KMS-11 (cell line): ENCODE measurements around the gene PLIN4.

Experiments
- H2AFZ ChIP-seq: fragments of 200-600 bp; sonication (generic); 2 replicates; pipeline ENCODE4 v1.6.1; 2016; ENCODE audit warnings: antibody characterized with exemption, mixed run types, low read depth
- H3K27ac ChIP-seq: fragments of 200-600 bp; sonication (generic); 2 replicates; pipeline ENCODE4 v1.6.1; 2016; ENCODE audit warnings: mild to moderate bottlenecking, mixed run types
- H3K27me3 ChIP-seq: fragments of 200-600 bp; sonication (generic); 2 replicates; pipeline ENCODE4 v1.6.1; 2017; ENCODE audit warnings: mild to moderate bottlenecking, low read depth, mixed run types, moderate library complexity; ENCODE audit not compliant: insufficient read depth
- H3K36me3 ChIP-seq: fragments of 200-600 bp; sonication (generic); 2 replicates; pipeline ENCODE4 v1.6.1; 2017; ENCODE audit warnings: mild to moderate bottlenecking, mixed run types; ENCODE audit not compliant: insufficient read depth
- H3K4me1 ChIP-seq: fragments of 200-600 bp; sonication (generic); 2 replicates; pipeline ENCODE4 v1.6.1; 2016; ENCODE audit warnings: mild to moderate bottlenecking, low read depth, mixed run types; ENCODE audit not compliant: poor library complexity, severe bottlenecking
- H3K4me2 ChIP-seq: fragments of 200-600 bp; sonication (generic); 2 replicates; pipeline ENCODE4 v1.7.0; 2016; ENCODE audit warnings: mild to moderate bottlenecking, mixed run types
- H3K4me3 ChIP-seq: fragments of 200-600 bp; sonication (generic); IDR thresholded peaks from 2 replicates; pipeline ENCODE4 v1.6.1; 2017; ENCODE audit warnings: low read depth, low read length, mixed read lengths; ENCODE audit not compliant: insufficient read depth
- H3K79me2 ChIP-seq: fragments of 200-600 bp; sonication (generic); 2 replicates; pipeline ENCODE4 v1.6.1; 2016; ENCODE audit warnings: low read depth, mixed run types; ENCODE audit not compliant: insufficient read depth
- H3K9ac ChIP-seq: fragments of 200-600 bp; sonication (generic); 2 replicates; pipeline ENCODE4 v1.6.1; 2016; ENCODE audit warnings: mild to moderate bottlenecking, mixed run types
- H4K20me1 ChIP-seq: fragments of 200-600 bp; sonication (generic); 2 replicates; pipeline ENCODE4 v1.6.1; 2016; ENCODE audit warnings: mild to moderate bottlenecking, mixed run types; ENCODE audit not compliant: insufficient read depth
- TF ChIP-seq, protein P1 (sequence below): fragments of 200-600 bp; sonication (generic); conservative IDR thresholded peaks from 2 replicates; pipeline ENCODE4 v1.6.1; 2017; ENCODE audit warnings: low read depth, mild to moderate bottlenecking, antibody characterized with exemption, low read length, moderate library complexity, mixed read lengths

Gene PLIN4

DNA sequence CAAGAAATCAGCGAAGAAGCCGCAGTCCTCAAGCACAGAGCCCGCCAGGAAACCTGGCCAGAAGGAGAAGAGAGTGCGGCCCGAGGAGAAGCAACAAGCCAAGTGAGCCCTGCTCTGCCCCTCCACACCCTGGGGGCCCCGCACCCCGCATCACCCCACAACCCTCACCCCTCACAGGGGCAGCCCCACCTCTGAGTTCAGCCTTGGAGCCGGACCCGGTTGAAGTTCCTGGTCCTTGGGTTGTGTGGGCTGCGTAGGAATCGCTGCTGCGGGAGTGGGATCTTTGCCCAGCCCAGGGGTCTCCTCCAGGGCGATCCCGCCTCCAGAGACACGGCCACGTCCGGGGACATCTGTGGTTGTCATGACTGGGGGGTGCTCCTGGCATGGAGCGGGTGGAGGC is 22.0 kb downstream of the PLIN4 start:
- Histone ChIP-seq H3K4me1 (no peaks in the 10 kb centered on the region), H3K4me2 (no peak overlapping the region), H3K9ac (no peak overlapping the region), H3K36me3 (no peaks in the 10 kb centered on the region), H3K79me2 (no peaks in the 10 kb centered on the region), H3K27ac (no peak overlapping the region), H4K20me1 (no peaks in the 10 kb centered on the region), H3K27me3 (no peaks in the 10 kb centered on the region), H2AFZ (no peak overlapping the region), H3K4me3 (no peak overlapping the region)
- TF ChIP-seq, protein P1, sequence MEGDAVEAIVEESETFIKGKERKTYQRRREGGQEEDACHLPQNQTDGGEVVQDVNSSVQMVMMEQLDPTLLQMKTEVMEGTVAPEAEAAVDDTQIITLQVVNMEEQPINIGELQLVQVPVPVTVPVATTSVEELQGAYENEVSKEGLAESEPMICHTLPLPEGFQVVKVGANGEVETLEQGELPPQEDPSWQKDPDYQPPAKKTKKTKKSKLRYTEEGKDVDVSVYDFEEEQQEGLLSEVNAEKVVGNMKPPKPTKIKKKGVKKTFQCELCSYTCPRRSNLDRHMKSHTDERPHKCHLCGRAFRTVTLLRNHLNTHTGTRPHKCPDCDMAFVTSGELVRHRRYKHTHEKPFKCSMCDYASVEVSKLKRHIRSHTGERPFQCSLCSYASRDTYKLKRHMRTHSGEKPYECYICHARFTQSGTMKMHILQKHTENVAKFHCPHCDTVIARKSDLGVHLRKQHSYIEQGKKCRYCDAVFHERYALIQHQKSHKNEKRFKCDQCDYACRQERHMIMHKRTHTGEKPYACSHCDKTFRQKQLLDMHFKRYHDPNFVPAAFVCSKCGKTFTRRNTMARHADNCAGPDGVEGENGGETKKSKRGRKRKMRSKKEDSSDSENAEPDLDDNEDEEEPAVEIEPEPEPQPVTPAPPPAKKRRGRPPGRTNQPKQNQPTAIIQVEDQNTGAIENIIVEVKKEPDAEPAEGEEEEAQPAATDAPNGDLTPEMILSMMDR: no peak

- Histone ChIP-seq H3K4me3 (no peak overlapping the region), H4K20me1 (no peaks in the 10 kb centered on the region), H3K79me2 (no peaks in the 10 kb centered on the region), H3K4me1 (no peaks in the 10 kb centered on the region), H2AFZ (no peak overlapping the region), H3K27ac (no peak overlapping the region), H3K9ac (no peak overlapping the region), H3K27me3 (no peaks in the 10 kb centered on the region), H3K36me3 (no peaks in the 10 kb centered on the region), H3K4me2 (no peak overlapping the region)
- TF ChIP-seq, protein P1: no peak
Observed at GRCh38 chr19:4495471-4495870, 22.8 kb downstream of the PLIN4 start.

DNA sequence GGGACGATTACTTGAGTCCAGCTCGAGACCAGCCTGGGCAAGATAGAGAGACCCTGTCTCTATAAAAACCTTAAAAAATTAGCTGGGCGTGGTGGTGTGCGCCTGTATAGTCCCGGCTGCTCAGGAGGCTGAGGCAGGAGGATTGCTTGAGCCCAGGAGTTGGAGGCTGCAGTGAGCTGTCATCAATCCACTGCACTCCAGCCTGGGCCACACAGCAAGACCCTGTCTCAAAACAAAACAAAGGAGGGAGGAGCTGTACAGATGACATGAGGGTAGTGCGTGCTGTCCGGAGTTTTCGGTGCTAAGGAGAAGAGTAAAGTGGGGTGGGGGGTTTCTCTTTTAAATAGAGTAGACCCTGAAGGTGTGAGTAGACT is 23.6 kb downstream of the PLIN4 start:
- H4K20me1 ChIP-seq: no peaks in the 10 kb centered on the region
- TF ChIP-seq, protein P1: no peak
- no peak overlapping the region for H3K4me3 ChIP-seq
- H3K4me2 ChIP-seq: no peak overlapping the region
- no peaks in the 10 kb centered on the region for H3K27me3 ChIP-seq
- no peaks in the 10 kb centered on the region for H3K36me3 ChIP-seq
- H3K4me1 ChIP-seq: no peaks in the 10 kb centered on the region
- no peak overlapping the region for H2AFZ ChIP-seq
- no peaks in the 10 kb centered on the region for H3K79me2 ChIP-seq
- H3K9ac ChIP-seq: no peak overlapping the region
- H3K27ac ChIP-seq: no peak overlapping the region

- Histone ChIP-seq H3K27me3 (no peaks in the 10 kb centered on the region), H3K4me1 (no peaks in the 10 kb centered on the region), H3K9ac (no peak overlapping the region), H3K36me3 (no peaks in the 10 kb centered on the region), H2AFZ (no peak overlapping the region), H4K20me1 (no peaks in the 10 kb centered on the region), H3K4me3 (no peak overlapping the region), H3K79me2 (no peaks in the 10 kb centered on the region), H3K27ac (no peak overlapping the region), H3K4me2 (no peak overlapping the region)
- TF ChIP-seq, protein P1: no peak
Observed at GRCh38 chr19:4493929-4494690, 24.2 kb downstream of the PLIN4 start.
